GM12892 (cell line): ENCODE data around the gene SMG1.
"Not testable (repeated sequence)": the region's sequence is repeated elsewhere in the genome, so short reads cannot be mapped to it uniquely, and the experiment has no call there.

Experiments
- POLR2A ChIP-seq: IDR thresholded peaks from 2 replicates; pipeline ENCODE4 v1.6.1; 2011; ENCODE audit warnings: low read depth, low read length, control low read depth
- POLR2AphosphoS5 ChIP-seq: IDR thresholded peaks from 2 replicates; pipeline ENCODE4 v1.6.1; 2011; ENCODE audit warnings: low read depth, low read length, control low read depth

GRCh38 chr16:18780460-18781026 lies 145.7 kb downstream of the SMG1 start:
- TF ChIP-seq POLR2A, POLR2AphosphoS5: not testable (repeated sequence)
